ENCODE measurements around the gene CDK6.
"Not testable (repeated sequence)": the region's sequence is repeated elsewhere in the genome, so short reads cannot be mapped to it uniquely, and the experiment has no call there.

Gene CDK6

GRCh38 chr7:92613720-92614119 is 222.7 kb downstream of the CDK6 start:
- no peak for DNase-seq

GRCh38 chr7:92613214-92613613 is 223.2 kb downstream of the CDK6 start:
- no peak for DNase-seq

GRCh38 chr7:92612501-92612900 is 223.9 kb downstream of the CDK6 start:
- no peak for DNase-seq

GRCh38 chr7:92611735-92612134 is 224.6 kb downstream of the CDK6 start:
- no peak for DNase-seq

- peak; percentile 22 for DNase-seq
Measured at GRCh38 chr7:92609921-92610518, 226.4 kb downstream of the CDK6 start.

- peak; percentile 59 for DNase-seq
Measured at GRCh38 chr7:92608380-92609322, 227.7 kb downstream of the CDK6 start.

- no peak for DNase-seq
Measured at GRCh38 chr7:92606985-92607384, 229.4 kb downstream of the CDK6 start.

- not testable (repeated sequence) for DNase-seq
Measured at GRCh38 chr7:92604517-92604916, 231.9 kb downstream of the CDK6 start.

- DNase-seq = no peak
Measured at GRCh38 chr7:92603089-92603445, 233.3 kb downstream of the CDK6 start.

GRCh38 chr7:92602352-92603088 is 233.9 kb downstream of the CDK6 start:
- no peak for DNase-seq

GRCh38 chr7:92598310-92598981 is 237.9 kb downstream of the CDK6 start:
- DNase-seq = no peak

- DNase-seq = no peak
Measured at GRCh38 chr7:92595281-92595680, 241.1 kb downstream of the CDK6 start.

GRCh38 chr7:92594746-92595145 is 241.6 kb downstream of the CDK6 start:
- no peak for DNase-seq

GRCh38 chr7:92590711-92591310 is 245.6 kb downstream of the CDK6 start:
- no peak for DNase-seq

GRCh38 chr7:92589056-92589455 is 247.3 kb downstream of the CDK6 start:
- DNase-seq = no peak

- DNase-seq = no peak
Measured at GRCh38 chr7:92588561-92588960, 247.8 kb downstream of the CDK6 start.

GRCh38 chr7:92586841-92587240 is 249.5 kb downstream of the CDK6 start:
- no peak for DNase-seq

GRCh38 chr7:92586403-92586802 is 250.0 kb downstream of the CDK6 start:
- DNase-seq = no peak

- no peak for DNase-seq
Measured at GRCh38 chr7:92584953-92585352, 251.4 kb downstream of the CDK6 start.

- DNase-seq = no peak
Measured at GRCh38 chr7:92582948-92583347, 253.4 kb downstream of the CDK6 start.

- no peak for DNase-seq
Measured at GRCh38 chr7:92576296-92576695, 260.1 kb downstream of the CDK6 start.

- no peak for DNase-seq
Measured at GRCh38 chr7:92569137-92569536, 267.2 kb downstream of the CDK6 start.

GRCh38 chr7:92567460-92567859 is 268.9 kb downstream of the CDK6 start:
- no peak for DNase-seq
